Urinary bladder (tissue), 4 donors: Measurements from ENCODE around the gene BTBD16. TPM values are rescaled to one million over a fixed set of nuclear protein-coding genes. Genes with fewer than 3 reads are reported as not detected.

Experiments used
- DNase-seq: peaks from one replicate; pipeline ENCODE4 v3.0.0-alpha.2; 2015; ENCODE audit errors: extremely low spot score
- H3K27ac ChIP-seq: one replicate; pipeline ENCODE4 v1.5.1; 2013; ENCODE audit warnings: low read depth, mild to moderate bottlenecking, moderate library complexity
- H3K36me3 ChIP-seq: one replicate; pipeline ENCODE4 v1.6.1; 2013; ENCODE audit warnings: mild to moderate bottlenecking, moderate library complexity; ENCODE audit not compliant: insufficient read depth
- H3K4me1 ChIP-seq: one replicate; pipeline ENCODE4 v1.6.1; 2013; ENCODE audit warnings: mild to moderate bottlenecking, moderate library complexity; ENCODE audit not compliant: insufficient read depth
- H3K4me3 ChIP-seq: one replicate; pipeline ENCODE4 v1.5.1; 2013; ENCODE audit warnings: low read depth, low read length
- WGBS: extraction: QIAGEN DNeasy Blood & Tissue Kit; methylation state at CpG from one replicate; pipeline ENCODE4 v1.1.7; 2013; 5-methylcytosine and 5-hydroxymethylcytosine counted together
- polyA plus RNA-seq: library from polyadenylated mRNA; stranded (reverse); fragments of 200-250 nt; gene quantifications from one replicate; pipeline ENCODE4 v1.2.3, GENCODE V29; 2013
- total RNA-seq: library from RNA; depleted of rRNA; stranded (reverse); fragments of >200 nt; gene quantifications from one replicate; pipeline ENCODE4 v1.2.3, GENCODE V29; 2014
- donor health status: healthy with polysubstance abuse.
- donor health status: healthy.

Gene BTBD16
- total and polyA plus RNA-seq, 2 donors = 2.6 to 10.2 TPM

GRCh38 chr10:122240401-122240800 lies 30.7 kb upstream of the BTBD16 start:
- DNase-seq = no peak
- Histone ChIP-seq H3K27ac (no peak overlapping the region), H3K4me3 (no peak overlapping the region), H3K4me1 (no peaks in the 10 kb centered on the region), H3K36me3 (no peaks in the 10 kb centered on the region)
- 97% methylated on average over 6 of the region's 6 CpGs for WGBS

GRCh38 chr10:122241836-122242235 lies 29.3 kb upstream of the BTBD16 start:
- Histone ChIP-seq H3K36me3 (no peaks in the 10 kb centered on the region), H3K27ac (no peak overlapping the region)

GRCh38 chr10:122243550-122243949 lies 27.5 kb upstream of the BTBD16 start:
- Histone ChIP-seq H3K4me1 (no peaks in the 10 kb centered on the region), H3K4me3 (no peak overlapping the region), H3K27ac (no peak overlapping the region), H3K36me3 (no peaks in the 10 kb centered on the region)
- 70% methylated on average over 2 of the region's 2 CpGs for WGBS
- DNase-seq = no peak

More at GRCh38 chr10:122241836-122242235, 29.3 kb upstream of the BTBD16 start:
- 96% methylated on average over 8 of the region's 8 CpGs for WGBS
- H3K4me3 ChIP-seq = no peak overlapping the region
- no peak for DNase-seq
- no peaks in the 10 kb centered on the region for H3K4me1 ChIP-seq

- Histone ChIP-seq H3K4me3 (no peak overlapping the region), H3K4me1 (no peaks in the 10 kb centered on the region), H3K27ac (no peak overlapping the region), H3K36me3 (no peaks in the 10 kb centered on the region)
- 80% methylated on average over 11 of the region's 11 CpGs for WGBS
- DNase-seq = no peak
Measured at GRCh38 chr10:122244001-122244975, 26.8 kb upstream of the BTBD16 start.

DNA sequence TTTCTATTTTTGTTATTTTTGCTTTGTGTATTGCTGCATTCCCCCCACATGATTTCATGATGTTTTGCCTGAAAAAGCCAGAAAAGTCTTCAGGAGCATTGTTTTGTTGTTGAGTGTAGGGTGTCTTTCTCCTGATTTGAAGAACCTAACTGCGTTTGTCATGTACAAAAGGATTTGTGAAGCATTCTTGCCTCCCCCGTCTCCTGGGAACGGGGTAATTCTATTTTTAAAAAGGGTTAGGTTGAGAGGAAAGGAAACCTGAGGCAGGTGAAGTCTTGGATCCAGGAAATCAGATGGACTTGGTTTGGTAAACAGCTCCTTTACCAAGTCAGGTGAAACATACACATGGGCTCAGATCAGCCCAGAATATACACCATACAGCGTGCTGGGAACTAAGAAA lies 26.0 kb upstream of the BTBD16 start:
- 86% methylated on average over 4 of the region's 4 CpGs for WGBS
- H3K27ac ChIP-seq = no peak overlapping the region

DNA sequence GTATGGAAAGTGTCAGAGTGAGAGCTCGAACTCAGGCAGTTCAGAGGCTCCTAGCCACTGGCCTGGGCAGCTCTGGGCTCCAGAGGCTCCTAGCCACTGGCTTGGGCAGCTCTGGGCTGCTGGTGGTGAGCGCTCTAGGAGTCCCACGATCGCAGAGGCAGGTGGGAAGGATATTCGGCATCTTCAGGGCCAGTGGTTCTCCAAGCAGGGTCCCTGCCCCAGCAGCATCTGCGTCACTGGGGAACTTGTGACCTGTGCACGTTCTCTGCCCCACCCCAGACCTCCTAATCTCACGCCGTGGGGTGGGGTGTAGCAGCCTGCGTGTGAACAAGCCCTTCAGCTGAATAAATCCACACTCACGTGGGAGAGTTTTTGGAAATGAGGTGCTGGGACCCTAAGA lies 25.2 kb upstream of the BTBD16 start:
- no peaks in the 10 kb centered on the region for H3K36me3 ChIP-seq
- DNase-seq = no peak

More for the DNA sequence above, 26.0 kb upstream of the BTBD16 start:
- DNase-seq = no peak
- Histone ChIP-seq H3K4me3 (no peak overlapping the region), H3K4me1 (no peaks in the 10 kb centered on the region), H3K36me3 (no peaks in the 10 kb centered on the region)

DNA sequence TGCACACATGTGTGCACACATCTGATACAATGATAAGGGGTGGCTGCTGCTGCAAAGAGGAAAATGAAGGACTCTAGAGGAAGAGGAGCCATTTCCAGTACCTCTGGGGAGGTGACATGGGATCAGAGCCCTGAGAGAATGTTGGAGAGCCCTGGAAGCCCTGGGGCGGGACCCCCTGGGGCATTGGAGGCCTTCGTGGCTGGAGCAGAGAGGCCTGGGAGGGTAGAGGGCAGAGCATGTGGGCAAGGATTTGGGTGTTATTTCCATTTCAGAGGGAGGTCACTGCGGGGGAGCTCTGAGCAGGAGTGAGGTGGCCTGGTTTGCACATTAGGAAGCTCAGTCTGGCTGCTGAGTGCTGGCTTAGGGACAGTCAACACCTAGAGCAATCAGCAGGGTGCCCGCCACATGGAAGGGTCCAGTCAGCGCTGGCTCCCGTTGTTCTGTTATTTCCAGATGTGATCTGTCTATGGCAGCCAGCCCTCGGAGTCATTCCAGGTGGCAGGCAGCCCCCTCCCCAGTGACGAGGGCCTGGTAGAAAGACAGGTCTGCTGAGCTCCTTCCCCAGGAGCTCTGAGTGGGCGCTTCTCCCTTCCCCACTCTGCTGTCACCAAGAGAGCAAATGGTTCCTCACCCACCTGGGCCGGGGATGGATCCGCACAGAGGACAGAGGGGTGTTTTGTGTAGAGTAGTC lies 24.1 kb upstream of the BTBD16 start:
- Histone ChIP-seq H3K27ac (no peak overlapping the region), H3K36me3 (no peaks in the 10 kb centered on the region), H3K4me1 (no peaks in the 10 kb centered on the region), H3K4me3 (no peak overlapping the region)
- DNase-seq = no peak
- 89% methylated on average over 11 of the region's 11 CpGs for WGBS

More for the DNA sequence above, 25.2 kb upstream of the BTBD16 start:
- no peak overlapping the region for H3K27ac ChIP-seq
- 91% methylated on average over 11 of the region's 11 CpGs for WGBS
- H3K4me3 ChIP-seq = no peak overlapping the region
- H3K4me1 ChIP-seq = no peaks in the 10 kb centered on the region

GRCh38 chr10:122248356-122249302 lies 22.5 kb upstream of the BTBD16 start:
- WGBS = 91% methylated on average over 25 of the region's 25 CpGs
- Histone ChIP-seq H3K4me3 (no peak overlapping the region), H3K4me1 (no peaks in the 10 kb centered on the region), H3K27ac (no peak overlapping the region), H3K36me3 (no peaks in the 10 kb centered on the region)
- no peak for DNase-seq

- no peak overlapping the region for H3K27ac ChIP-seq
- no peak for DNase-seq
- WGBS = 89% methylated on average over 11 of the region's 11 CpGs
- H3K4me3 ChIP-seq = no peak overlapping the region
- H3K36me3 ChIP-seq = no peaks in the 10 kb centered on the region
- H3K4me1 ChIP-seq = no peaks in the 10 kb centered on the region
Measured at GRCh38 chr10:122249303-122249850, 21.7 kb upstream of the BTBD16 start.

DNA sequence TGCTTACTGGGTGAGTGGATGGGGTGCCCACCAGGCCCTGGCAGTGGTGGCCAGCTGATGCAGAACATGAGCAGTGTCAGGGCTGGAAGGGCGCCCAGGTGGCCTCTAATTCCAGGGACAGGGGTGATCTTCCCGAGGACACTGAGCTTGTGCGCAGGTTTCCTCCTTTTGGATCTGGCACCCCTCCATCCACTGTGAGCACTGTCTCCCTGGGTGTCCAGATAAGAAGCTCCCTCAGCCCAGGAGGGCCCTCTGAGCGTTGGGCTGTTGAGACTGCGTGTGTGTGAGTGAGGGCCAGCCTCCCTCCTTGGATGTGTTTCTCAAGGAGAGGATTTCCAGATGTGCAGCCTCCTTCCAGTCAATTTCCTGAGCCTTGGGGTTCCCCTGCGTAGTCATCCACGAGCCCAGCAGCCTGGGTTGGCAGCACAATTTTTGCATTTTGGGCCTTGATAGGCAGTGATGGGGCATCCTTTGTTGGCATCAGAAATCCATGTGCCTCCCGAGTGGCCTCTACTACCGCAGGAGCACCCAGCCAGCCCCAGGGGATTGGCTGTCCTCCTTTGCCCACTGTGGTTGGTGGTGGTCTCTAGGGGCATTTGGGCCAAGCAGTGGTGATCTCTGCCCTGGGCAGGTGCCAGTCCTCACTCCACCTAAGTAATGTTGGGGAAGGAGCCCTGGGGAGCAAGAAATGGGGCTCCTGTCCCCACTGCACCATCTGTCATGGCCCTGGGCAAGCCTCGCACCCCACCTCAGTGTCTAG lies 20.9 kb upstream of the BTBD16 start:
- 79% methylated on average over 10 of the region's 10 CpGs for WGBS
- Histone ChIP-seq H3K36me3 (no peaks in the 10 kb centered on the region), H3K27ac (no peak overlapping the region), H3K4me1 (no peaks in the 10 kb centered on the region), H3K4me3 (no peak overlapping the region)
- DNase-seq = no peak

DNA sequence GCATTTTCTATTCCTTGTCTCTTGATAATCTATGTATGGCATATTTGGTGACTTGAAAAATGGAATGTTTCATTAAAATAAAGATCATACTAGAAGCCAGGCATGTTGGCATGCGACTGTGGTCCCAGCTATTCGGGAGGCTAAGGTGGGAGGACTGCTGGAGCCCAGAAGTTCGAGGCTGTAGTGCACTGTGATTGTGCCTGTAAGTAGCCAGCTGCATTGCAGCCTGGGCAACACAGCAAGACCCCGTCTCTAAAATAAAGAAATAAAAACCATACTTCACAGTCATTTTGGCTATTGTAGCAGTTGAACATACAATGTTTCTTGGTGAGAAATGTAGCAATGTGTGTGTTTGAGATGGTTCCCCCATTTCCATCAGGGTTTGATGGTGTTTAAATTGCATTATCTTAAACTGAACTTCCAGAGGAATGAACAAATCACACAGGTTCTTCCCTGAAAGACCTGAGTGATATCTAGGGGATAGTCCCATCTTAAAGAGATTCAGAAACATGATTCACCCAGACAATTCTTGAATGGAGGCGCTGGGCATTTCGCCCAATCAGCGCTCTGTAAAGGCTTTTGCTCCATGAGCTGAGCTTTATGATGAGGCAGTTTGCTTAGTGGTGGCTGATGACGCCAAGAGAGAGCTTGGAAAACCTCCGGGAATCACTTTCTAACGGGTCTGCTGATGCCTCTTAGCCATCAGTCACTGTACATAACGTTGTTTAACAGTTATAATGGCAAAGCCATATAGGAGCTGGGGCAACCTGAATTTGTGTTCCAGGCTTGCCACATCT lies 19.4 kb upstream of the BTBD16 start:
- DNase-seq = no peak
- no peak overlapping the region for H3K4me3 ChIP-seq
- no peak overlapping the region for H3K27ac ChIP-seq
- no peaks in the 10 kb centered on the region for H3K36me3 ChIP-seq
- no peaks in the 10 kb centered on the region for H3K4me1 ChIP-seq
- 91% methylated on average over 11 of the region's 11 CpGs for WGBS

DNA sequence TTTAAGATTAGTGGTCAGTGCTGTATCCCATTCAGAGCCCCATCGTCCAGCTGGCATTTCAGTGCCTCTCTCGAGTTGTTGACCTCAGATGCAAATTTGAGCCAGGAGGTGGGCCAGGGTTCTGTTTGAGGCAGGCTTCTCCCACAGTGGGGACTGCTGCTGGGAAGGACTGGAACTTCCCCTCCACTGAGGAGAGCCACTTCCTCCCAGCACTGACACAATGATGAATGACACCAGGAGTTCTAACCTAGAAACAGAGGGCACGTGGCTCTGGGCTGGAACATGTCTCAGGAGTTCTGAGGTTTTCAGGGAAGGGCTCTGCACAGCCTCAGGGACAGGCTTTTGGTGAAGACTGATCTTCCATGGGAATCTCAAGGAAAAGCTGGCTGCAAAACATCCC lies 18.3 kb upstream of the BTBD16 start:
- WGBS = 62% methylated on average over 3 of the region's 3 CpGs
- Histone ChIP-seq H3K4me3 (no peak overlapping the region), H3K36me3 (no peaks in the 10 kb centered on the region), H3K4me1 (no peaks in the 10 kb centered on the region), H3K27ac (no peak overlapping the region)
- DNase-seq = no peak
